OCI-LY7 (cell line): ENCODE data around the gene SPESP1.

Source experiments
- EZH2phosphoT487 ChIP-seq: fragments of 200-600 bp; sonication (generic); IDR thresholded peaks from 2 replicates; pipeline ENCODE4 v1.6.1; 2018; ENCODE audit warnings: low read depth, borderline replicate concordance, mild to moderate bottlenecking, mixed run types, antibody characterized with exemption, low read length, moderate library complexity, mixed read lengths
- TF ChIP-seq, protein P1 (sequence below): fragments of 200-600 bp; sonication (generic); conservative IDR thresholded peaks from 2 replicates; pipeline ENCODE4 v1.5.1; 2014; ENCODE audit warnings: mild to moderate bottlenecking, antibody characterized with exemption, low read length, moderate library complexity, mixed read lengths

DNA sequence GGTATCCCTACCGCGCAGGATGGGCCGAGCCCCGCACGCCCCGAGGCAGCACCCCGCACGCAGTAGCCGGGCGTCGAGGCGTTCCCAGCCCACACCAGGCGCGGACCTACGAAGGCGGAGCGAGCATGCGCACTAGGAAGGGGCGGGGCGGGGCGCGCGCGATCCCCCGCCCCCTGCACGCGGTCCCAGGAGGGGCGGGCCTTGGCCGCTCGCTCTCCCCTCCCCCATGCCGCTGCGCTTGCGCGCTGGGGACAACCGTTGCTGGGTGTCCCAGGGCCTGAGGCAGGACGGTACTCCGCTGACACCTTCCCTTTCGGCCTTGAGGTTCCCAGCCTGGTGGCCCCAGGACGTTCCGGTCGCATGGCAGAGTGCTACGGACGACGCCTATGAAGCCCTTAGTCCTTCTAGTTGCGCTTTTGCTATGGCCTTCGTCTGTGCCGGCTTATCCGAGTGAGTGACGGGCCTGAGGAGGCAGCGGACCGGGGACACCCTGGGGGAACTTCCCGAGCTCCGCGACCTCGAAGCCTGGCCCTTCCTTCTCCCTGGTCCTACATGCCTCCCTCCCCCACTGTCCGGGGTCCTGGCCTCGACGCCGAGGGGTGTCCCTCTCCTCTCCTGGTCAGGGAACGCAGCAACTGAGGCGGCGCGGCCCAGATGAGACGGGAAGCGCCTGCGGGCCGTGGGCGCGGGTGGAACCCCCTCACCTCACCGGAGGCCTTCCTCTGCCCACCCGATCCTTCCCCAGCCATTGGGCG, at the start of gene SPESP1:
- TF ChIP-seq, protein P1, sequence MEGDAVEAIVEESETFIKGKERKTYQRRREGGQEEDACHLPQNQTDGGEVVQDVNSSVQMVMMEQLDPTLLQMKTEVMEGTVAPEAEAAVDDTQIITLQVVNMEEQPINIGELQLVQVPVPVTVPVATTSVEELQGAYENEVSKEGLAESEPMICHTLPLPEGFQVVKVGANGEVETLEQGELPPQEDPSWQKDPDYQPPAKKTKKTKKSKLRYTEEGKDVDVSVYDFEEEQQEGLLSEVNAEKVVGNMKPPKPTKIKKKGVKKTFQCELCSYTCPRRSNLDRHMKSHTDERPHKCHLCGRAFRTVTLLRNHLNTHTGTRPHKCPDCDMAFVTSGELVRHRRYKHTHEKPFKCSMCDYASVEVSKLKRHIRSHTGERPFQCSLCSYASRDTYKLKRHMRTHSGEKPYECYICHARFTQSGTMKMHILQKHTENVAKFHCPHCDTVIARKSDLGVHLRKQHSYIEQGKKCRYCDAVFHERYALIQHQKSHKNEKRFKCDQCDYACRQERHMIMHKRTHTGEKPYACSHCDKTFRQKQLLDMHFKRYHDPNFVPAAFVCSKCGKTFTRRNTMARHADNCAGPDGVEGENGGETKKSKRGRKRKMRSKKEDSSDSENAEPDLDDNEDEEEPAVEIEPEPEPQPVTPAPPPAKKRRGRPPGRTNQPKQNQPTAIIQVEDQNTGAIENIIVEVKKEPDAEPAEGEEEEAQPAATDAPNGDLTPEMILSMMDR = no peak
- TF ChIP-seq EZH2phosphoT487 = no peak
